ENCODE data around the gene SMIM10L2A.
A peak's percentile ranks its signal among the peaks of the same experiment; 100 is the strongest.
"Not testable (repeated sequence)": the region's sequence is repeated elsewhere in the genome, so short reads cannot be mapped to it uniquely, and the experiment has no call there.

Gene SMIM10L2A

GRCh38 chrX:135421932-135422809, at the start of gene SMIM10L2A:
TSS of gene SMIM10L2A (plus strand) at chrX:135421944. CDS start at chrX:135422132, 188 bp downstream.
- no peak for DNase-seq

GRCh38 chrX:135373357-135373756, 48.4 kb upstream of the SMIM10L2A start:
- no peak for DNase-seq

GRCh38 chrX:135382260-135382659, 39.5 kb upstream of the SMIM10L2A start:
- no peak for DNase-seq

GRCh38 chrX:135383249-135383648, 38.5 kb upstream of the SMIM10L2A start:
- DNase-seq = no peak

GRCh38 chrX:135384161-135384836, 37.4 kb upstream of the SMIM10L2A start:
- DNase-seq = no peak

- no peak for DNase-seq
Measured at GRCh38 chrX:135388841-135389240, 32.9 kb upstream of the SMIM10L2A start.

GRCh38 chrX:135389243-135389642, 32.5 kb upstream of the SMIM10L2A start:
- DNase-seq = no peak

GRCh38 chrX:135389717-135390116, 32.0 kb upstream of the SMIM10L2A start:
- no peak for DNase-seq

- no peak for DNase-seq
Measured at GRCh38 chrX:135391734-135392133, 30.0 kb upstream of the SMIM10L2A start.

GRCh38 chrX:135393051-135393450, 28.7 kb upstream of the SMIM10L2A start:
- no peak for DNase-seq

GRCh38 chrX:135395064-135395463, 26.7 kb upstream of the SMIM10L2A start:
- no peak for DNase-seq

- DNase-seq = peak in 1 of 56 donors; percentile 0
Measured at GRCh38 chrX:135396109-135396508, 25.6 kb upstream of the SMIM10L2A start.

GRCh38 chrX:135396566-135396965, 25.2 kb upstream of the SMIM10L2A start:
- DNase-seq = no peak

- DNase-seq = no peak
Measured at GRCh38 chrX:135397652-135398051, 24.1 kb upstream of the SMIM10L2A start.

- no peak for DNase-seq
Measured at GRCh38 chrX:135403374-135403773, 18.4 kb upstream of the SMIM10L2A start.

- DNase-seq = not testable (repeated sequence)
Measured at GRCh38 chrX:135406428-135406827, 15.3 kb upstream of the SMIM10L2A start.

GRCh38 chrX:135408794-135409193, 12.9 kb upstream of the SMIM10L2A start:
- DNase-seq = no peak

- DNase-seq = no peak
Measured at GRCh38 chrX:135410861-135411627, 10.7 kb upstream of the SMIM10L2A start.

- DNase-seq = no peak
Measured at GRCh38 chrX:135411893-135412292, 9.9 kb upstream of the SMIM10L2A start.

GRCh38 chrX:135416546-135416945, 5.2 kb upstream of the SMIM10L2A start:
- DNase-seq = no peak

- no peak for DNase-seq
Measured at GRCh38 chrX:135420831-135421230, 913 bp upstream of the SMIM10L2A start.

- peak in 55 of 56 donors; percentile 22 to 89 (median 79) for DNase-seq
Measured at GRCh38 chrX:135421537-135421931, 210 bp upstream of the SMIM10L2A start.
